HepG2 (cell line): ENCODE measurements around the gene PFDN2. TPM values are rescaled to one million over a fixed set of nuclear protein-coding genes. Genes with fewer than 3 reads are reported as not detected.

Experiments
- ATAC-seq: fragments of 200-7000 bp; cut with Tn5 transposase; 3 replicates; pipeline ENCODE4 v1.9.1; 2020; ENCODE audit warnings: mild to moderate bottlenecking, moderate library complexity
- BruUV-seq: library from RNA; stranded (reverse); fragments of 400-500 nt; replicated peaks from 2 replicates; lab custom pipeline; 2021; lab: Mats Ljungman, UMichigan
- CTCF ChIA-PET: fragments of 300-600 bp; formaldehyde crosslinking; extraction: SDS; loops from one replicate; lab custom pipeline; 2021; ENCODE audit warnings: low total read pairs, inconsistent platforms, low intra/inter-chr PET ratio; lab: Yijun Ruan, JAX
- POLR2A ChIA-PET: fragments of 350-600 bp; sonication (Branson Sonifier 250); formaldehyde crosslinking; loops from one replicate; lab custom pipeline; 2020; ENCODE audit warnings: antibody characterized with exemption, inconsistent platforms; lab: Yijun Ruan, JAX
- DNase-seq: peaks from one replicate; pipeline ENCODE4 v3.0.0-alpha.2; 2015; ENCODE audit warnings: low spot score
- FAIRE-seq: peaks from 3 replicates; lab custom pipeline; 2011; peaks lifted over from hg19 to GRCh38; lab: Jason Lieb, UNC
- H2AFZ ChIP-seq: one replicate; pipeline ENCODE4 v1.6.1; 2011; ENCODE audit warnings: low read length, inconsistent platforms
- H3K27ac ChIP-seq: fragments of 300-600 bp; 3 replicates; pipeline ENCODE4 v1.8.0; 2011; ENCODE audit warnings: mixed run types, mild to moderate bottlenecking, mixed read lengths, low read length, inconsistent platforms; ENCODE audit not compliant: insufficient read depth; ENCODE audit errors: extremely low read length
- H3K27me3 ChIP-seq, 2 experiments: fragments of 200-600 bp in 1 of 2; 2 replicates in 1 of 2; 3 replicates in 1 of 2; pipeline versions ENCODE4 v1.6.0 to v1.8.0; 2011; ENCODE audit warnings: low read length in 2 of 2, mild to moderate bottlenecking in 2 of 2, moderate library complexity in 2 of 2, inconsistent platforms in 1 of 2; ENCODE audit not compliant: insufficient read depth in 2 of 2, control insufficient read depth in 1 of 2
- H3K36me3 ChIP-seq, 2 experiments: fragments of 200-600 bp in 1 of 2; replicated peaks in 1 of 2; 2 replicates in 1 of 2; 3 replicates in 1 of 2; pipeline versions ENCODE4 v1.5.1 to v1.8.0; 2011; ENCODE audit warnings: low read length in 2 of 2, inconsistent platforms in 1 of 2; ENCODE audit not compliant: insufficient read depth in 2 of 2, control insufficient read depth in 1 of 2
- H3K4me1 ChIP-seq: 2 replicates; pipeline ENCODE4 v1.5.1; 2012; ENCODE audit warnings: low read length, inconsistent platforms; ENCODE audit not compliant: insufficient read depth
- H3K4me2 ChIP-seq: 2 replicates; pipeline ENCODE4 v1.6.0; 2011; ENCODE audit warnings: low read depth, low read length, inconsistent platforms
- H3K4me3 ChIP-seq, 3 experiments: fragments of 200-600 bp in 1 of 3; sonication (generic), shearing (Covaris generic) in 1 of 3; replicated peaks in 1 of 3; 2 replicates each; pipeline ENCODE4 v1.5.1; 2011 to 2016; ENCODE audit warnings: low read length in 3 of 3, inconsistent platforms in 2 of 3, low read depth in 2 of 3, mild to moderate bottlenecking in 2 of 3, control low read depth in 1 of 3, mixed read lengths in 1 of 3; ENCODE audit not compliant: insufficient read depth in 1 of 3
- H3K79me2 ChIP-seq: one replicate; pipeline ENCODE4 v1.6.1; 2011; ENCODE audit warnings: low read length, inconsistent platforms; ENCODE audit not compliant: insufficient read depth
- H3K9ac ChIP-seq: 2 replicates; pipeline ENCODE4 v1.6.0; 2011; ENCODE audit warnings: mild to moderate bottlenecking, low read depth, low read length, inconsistent platforms; ENCODE audit not compliant: insufficient read depth
- H3K9me3 ChIP-seq: 2 replicates; pipeline ENCODE4 v1.5.1; 2012; ENCODE audit warnings: mild to moderate bottlenecking, low read length
- H4K20me1 ChIP-seq: 2 replicates; pipeline ENCODE4 v1.6.0; 2011; ENCODE audit warnings: inconsistent platforms, mild to moderate bottlenecking, low read length, moderate library complexity; ENCODE audit not compliant: insufficient read depth
- NCOR1 ChIP-seq: fragments of 200-600 bp; sonication (generic); IDR thresholded peaks from 2 replicates; pipeline ENCODE4 v1.7.0; 2017; ENCODE audit warnings: antibody characterized with exemption, low read length, borderline replicate concordance
- SMYD3 ChIP-seq: sonication (generic); formaldehyde crosslinking; IDR thresholded peaks from 2 replicates; pipeline ENCODE4 v1.8.1; 2023; ENCODE audit warnings: mild to moderate bottlenecking, missing genetic modification reagents
- SOX5 ChIP-seq: IDR thresholded peaks from 2 replicates; pipeline ENCODE4 v1.6.1; 2016; ENCODE audit warnings: borderline replicate concordance
- ZFP36L1 ChIP-seq: sonication (generic); formaldehyde crosslinking; IDR thresholded peaks from 2 replicates; pipeline ENCODE4 v1.8.0; 2022; ENCODE audit warnings: mild to moderate bottlenecking, missing genetic modification reagents, moderate library complexity
- ZMYM2 ChIP-seq: sonication (generic); formaldehyde crosslinking; IDR thresholded peaks from 2 replicates; pipeline ENCODE4 v1.8.0; 2022; ENCODE audit warnings: mild to moderate bottlenecking, missing genetic modification reagents
- ZNF10 ChIP-seq: sonication (generic); formaldehyde crosslinking; IDR thresholded peaks from 2 replicates; pipeline ENCODE4 v1.4.0; 2020; ENCODE audit warnings: mild to moderate bottlenecking, low read depth, missing genetic modification reagents, borderline replicate concordance
- ZNF556 ChIP-seq: sonication (generic); formaldehyde crosslinking; IDR thresholded peaks from 2 replicates; pipeline ENCODE4 v1.4.0; 2020; ENCODE audit warnings: mild to moderate bottlenecking, missing genetic modification reagents, borderline replicate concordance
- ZNF562 ChIP-seq: sonication (generic); formaldehyde crosslinking; IDR thresholded peaks from 2 replicates; pipeline ENCODE4 v1.8.0; 2022; ENCODE audit warnings: missing genetic modification reagents, borderline replicate concordance
- WGBS: methylation state at CpG from one replicate; pipeline ENCODE4 v1.1.6; 2017; ENCODE audit warnings: low lambda C conversion rate; 5-methylcytosine and 5-hydroxymethylcytosine counted together
- in situ Hi-C: cut with HindIII; loops from 2 replicates; pipeline ENCODE4 v1.10.0; 2017; ENCODE audit warnings: low pct_unique_long_range_greater_than_20kb; ENCODE audit not compliant: extremely low pct_ligation_motif_present
- intact Hi-C: fragments of 100-400 bp; cut with micrococcal nuclease; formaldehyde crosslinking; loops from one replicate; pipeline ENCODE4 v1.10.0; 2022; ENCODE audit not compliant: unreplicated experiment
- polyA plus RNA-seq, 8 experiments: library from polyadenylated mRNA; depleted of rRNA in 3 of 8; stranded (reverse) in 7 of 8; unstranded in 1 of 8; fragments of >200 nt; fragmentation: Illumina TruSeq in 4 of 8; extraction: Trizol in 4 of 8; gene quantifications; 2 replicates each; pipeline versions ENCODE4 v1.2.1 to v1.2.3, GENCODE V29; 2011 to 2016; ENCODE audit warnings: low read depth in 4 of 8, missing spikeins in 1 of 8, mixed read lengths in 1 of 8; ENCODE audit not compliant: insufficient read depth in 1 of 8
- total RNA-seq, 5 experiments: library from RNA; depleted of rRNA; stranded (reverse); fragments of >200 nt; fragmentation: Illumina TruSeq; extraction: Trizol; gene quantifications; 2 replicates each; pipeline ENCODE4 v1.2.3, GENCODE V29; 2016; ENCODE audit warnings: low read depth in 1 of 5
- TF ChIP-seq, protein P1 (sequence below): IDR thresholded peaks from 2 replicates; pipeline ENCODE4 v1.6.1; 2016; ENCODE audit warnings: low read depth
- TF ChIP-seq, protein P2 (sequence below): sonication (generic); formaldehyde crosslinking; conservative IDR thresholded peaks from 2 replicates; pipeline ENCODE4 v1.4.0; 2020; ENCODE audit warnings: missing genetic modification reagents
- TF ChIP-seq, protein P3 (sequence below): sonication (generic); formaldehyde crosslinking; IDR thresholded peaks from 2 replicates; pipeline ENCODE4 v1.4.0; 2020; ENCODE audit warnings: missing genetic modification reagents, borderline replicate concordance

Gene PFDN2
- total and polyA plus RNA-seq, 2 of the 13 experiments (the other 11 are each of a cell fraction or from before 2014, with no cell fraction given): 62.6 to 63.6 TPM

DNA sequence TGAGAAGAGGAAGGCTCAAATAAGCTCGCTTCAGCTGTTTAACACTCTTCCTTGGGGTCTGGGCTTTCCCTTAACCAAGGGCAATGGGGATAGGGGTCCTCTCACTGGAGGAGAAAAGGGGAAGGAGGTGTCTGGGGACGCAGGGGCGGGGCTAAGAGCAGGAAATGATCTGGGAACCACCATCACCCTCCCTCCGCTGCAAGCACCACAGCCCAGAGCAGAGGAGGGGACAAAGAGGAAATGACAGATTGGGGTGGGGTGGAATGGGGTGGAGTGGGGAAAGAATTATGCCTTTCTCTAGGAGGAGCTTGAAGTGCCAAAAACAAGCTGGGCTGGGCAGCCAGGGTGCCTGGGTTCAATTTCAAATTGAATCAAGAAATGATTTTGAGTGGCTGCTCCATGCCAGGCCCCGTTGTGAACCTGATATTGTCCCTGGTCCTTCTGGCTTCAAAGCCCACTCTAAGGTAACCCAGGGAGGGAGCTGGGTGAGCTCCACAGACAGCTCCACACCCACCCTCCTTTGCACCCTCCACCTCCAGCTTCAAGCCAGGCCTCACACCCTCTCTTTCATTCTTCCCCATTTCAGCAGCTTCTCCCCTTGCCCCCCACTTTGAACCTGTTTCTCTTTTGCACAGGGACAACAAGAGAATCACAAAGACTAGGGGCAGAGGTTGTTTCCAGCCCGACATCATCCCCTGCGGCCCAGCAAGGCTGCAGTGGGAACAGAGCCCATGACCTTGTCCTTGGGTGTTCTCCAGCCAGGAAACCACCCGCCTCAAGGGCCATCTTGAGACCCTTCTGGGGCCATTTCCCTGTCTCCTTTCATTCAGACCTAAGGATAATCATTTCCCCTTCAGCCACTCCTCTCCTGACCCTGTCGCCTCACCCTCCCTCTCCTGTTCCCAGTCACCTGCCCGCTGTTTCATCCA is 49.3 kb downstream of the PFDN2 start:
- no TSS peak for BruUV-seq
- TF ChIP-seq NCOR1 (no peak), ZNF10 (CRISPR knock-in tag) (no peak), ZNF556 (CRISPR knock-in tag) (no peak)
- H3K4me3 ChIP-seq: no peak overlapping the region
- in situ Hi-C loops (no loop called here), intact Hi-C loops (no loop called here)
- H3K9ac ChIP-seq: no peak overlapping the region
- CTCF ChIA-PET: no interaction called here
- H3K79me2 ChIP-seq: no peaks in the 10 kb centered on the region
- H3K36me3 ChIP-seq: no peaks in the 10 kb centered on the region
- no peaks in the 10 kb centered on the region for H3K9me3 ChIP-seq
- H3K27ac ChIP-seq: no peak overlapping the region
- no peaks in the 10 kb centered on the region for H3K27me3 ChIP-seq
- ATAC-seq: no peak
- H4K20me1 ChIP-seq: no peaks in the 10 kb centered on the region
- H2AFZ ChIP-seq: no peak overlapping the region
- H3K4me1 ChIP-seq: peaks cover 18% of the 10 kb centered on the region
- H3K4me2 ChIP-seq: no peak overlapping the region
- 68% methylated on average over 10 of the region's 10 CpGs for WGBS
- no peak for FAIRE-seq
- POLR2A ChIA-PET: no interaction called here
- no peak for DNase-seq

DNA sequence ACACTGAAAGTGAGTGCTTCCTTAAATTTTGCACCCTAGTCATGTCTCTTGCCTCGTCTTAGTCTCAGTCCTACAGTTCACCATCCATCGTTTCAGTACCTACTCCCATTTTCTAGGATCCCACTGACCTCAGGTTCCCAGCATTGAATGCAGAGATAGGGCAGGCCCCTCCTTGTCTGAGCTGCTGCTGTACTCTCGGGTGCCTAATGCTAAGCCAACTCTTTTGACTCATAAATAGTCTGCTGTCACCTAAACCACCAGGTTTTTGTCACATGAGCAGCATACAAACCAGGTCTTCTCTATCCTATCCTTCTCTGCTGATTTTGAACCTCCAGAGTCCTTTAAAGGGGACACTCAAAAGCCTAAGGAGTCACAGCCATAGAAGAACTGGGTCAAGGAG is 51.1 kb downstream of the PFDN2 start:
- DNase-seq: no peak
- no peaks in the 10 kb centered on the region for H3K36me3 ChIP-seq
- H3K4me2 ChIP-seq: no peak overlapping the region
- H3K9me3 ChIP-seq: no peaks in the 10 kb centered on the region
- in situ Hi-C loops: no loop called here
- WGBS: 45% methylated on average over 3 of the region's 3 CpGs
- intact Hi-C loops: no loop called here
- ATAC-seq: no peak
- ChIA-PET CTCF (no interaction called here), POLR2A (no interaction called here)
- H2AFZ ChIP-seq: no peak overlapping the region
- no peak overlapping the region for H3K9ac ChIP-seq
- no peak overlapping the region for H3K4me3 ChIP-seq
- no peaks in the 10 kb centered on the region for H3K79me2 ChIP-seq
- no peaks in the 10 kb centered on the region for H3K27me3 ChIP-seq
- BruUV-seq: no TSS peak
- H4K20me1 ChIP-seq: no peaks in the 10 kb centered on the region
- H3K4me1 ChIP-seq: no peaks in the 10 kb centered on the region
- H3K27ac ChIP-seq: no peak overlapping the region
- no peak for FAIRE-seq
- no peak for TF ChIP-seq ZFP36L1
- TF ChIP-seq, protein P1, sequence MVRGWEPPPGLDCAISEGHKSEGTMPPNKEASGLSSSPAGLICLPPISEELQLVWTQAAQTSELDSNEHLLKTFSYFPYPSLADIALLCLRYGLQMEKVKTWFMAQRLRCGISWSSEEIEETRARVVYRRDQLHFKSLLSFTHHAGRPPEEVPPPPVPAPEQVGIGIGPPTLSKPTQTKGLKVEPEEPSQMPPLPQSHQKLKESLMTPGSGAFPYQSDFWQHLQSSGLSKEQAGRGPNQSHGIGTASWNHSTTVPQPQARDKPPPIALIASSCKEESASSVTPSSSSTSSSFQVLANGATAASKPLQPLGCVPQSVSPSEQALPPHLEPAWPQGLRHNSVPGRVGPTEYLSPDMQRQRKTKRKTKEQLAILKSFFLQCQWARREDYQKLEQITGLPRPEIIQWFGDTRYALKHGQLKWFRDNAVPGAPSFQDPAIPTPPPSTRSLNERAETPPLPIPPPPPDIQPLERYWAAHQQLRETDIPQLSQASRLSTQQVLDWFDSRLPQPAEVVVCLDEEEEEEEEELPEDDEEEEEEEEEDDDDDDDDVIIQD (CRISPR knock-in tag): no peak
- no peak for TF ChIP-seq SMYD3 (CRISPR knock-in tag)
- TF ChIP-seq, protein P2, sequence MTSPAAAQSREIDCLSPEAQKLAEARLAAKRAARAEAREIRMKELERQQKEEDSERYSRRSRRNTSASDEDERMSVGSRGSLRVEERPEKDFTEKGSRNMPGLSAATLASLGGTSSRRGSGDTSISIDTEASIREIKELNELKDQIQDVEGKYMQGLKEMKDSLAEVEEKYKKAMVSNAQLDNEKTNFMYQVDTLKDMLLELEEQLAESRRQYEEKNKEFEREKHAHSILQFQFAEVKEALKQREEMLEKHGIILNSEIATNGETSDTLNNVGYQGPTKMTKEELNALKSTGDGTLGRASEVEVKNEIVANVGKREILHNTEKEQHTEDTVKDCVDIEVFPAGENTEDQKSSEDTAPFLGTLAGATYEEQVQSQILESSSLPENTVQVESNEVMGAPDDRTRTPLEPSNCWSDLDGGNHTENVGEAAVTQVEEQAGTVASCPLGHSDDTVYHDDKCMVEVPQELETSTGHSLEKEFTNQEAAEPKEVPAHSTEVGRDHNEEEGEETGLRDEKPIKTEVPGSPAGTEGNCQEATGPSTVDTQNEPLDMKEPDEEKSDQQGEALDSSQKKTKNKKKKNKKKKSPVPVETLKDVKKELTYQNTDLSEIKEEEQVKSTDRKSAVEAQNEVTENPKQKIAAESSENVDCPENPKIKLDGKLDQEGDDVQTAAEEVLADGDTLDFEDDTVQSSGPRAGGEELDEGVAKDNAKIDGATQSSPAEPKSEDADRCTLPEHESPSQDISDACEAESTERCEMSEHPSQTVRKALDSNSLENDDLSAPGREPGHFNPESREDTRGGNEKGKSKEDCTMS (CRISPR knock-in tag): no peak
- TF ChIP-seq, protein P3, sequence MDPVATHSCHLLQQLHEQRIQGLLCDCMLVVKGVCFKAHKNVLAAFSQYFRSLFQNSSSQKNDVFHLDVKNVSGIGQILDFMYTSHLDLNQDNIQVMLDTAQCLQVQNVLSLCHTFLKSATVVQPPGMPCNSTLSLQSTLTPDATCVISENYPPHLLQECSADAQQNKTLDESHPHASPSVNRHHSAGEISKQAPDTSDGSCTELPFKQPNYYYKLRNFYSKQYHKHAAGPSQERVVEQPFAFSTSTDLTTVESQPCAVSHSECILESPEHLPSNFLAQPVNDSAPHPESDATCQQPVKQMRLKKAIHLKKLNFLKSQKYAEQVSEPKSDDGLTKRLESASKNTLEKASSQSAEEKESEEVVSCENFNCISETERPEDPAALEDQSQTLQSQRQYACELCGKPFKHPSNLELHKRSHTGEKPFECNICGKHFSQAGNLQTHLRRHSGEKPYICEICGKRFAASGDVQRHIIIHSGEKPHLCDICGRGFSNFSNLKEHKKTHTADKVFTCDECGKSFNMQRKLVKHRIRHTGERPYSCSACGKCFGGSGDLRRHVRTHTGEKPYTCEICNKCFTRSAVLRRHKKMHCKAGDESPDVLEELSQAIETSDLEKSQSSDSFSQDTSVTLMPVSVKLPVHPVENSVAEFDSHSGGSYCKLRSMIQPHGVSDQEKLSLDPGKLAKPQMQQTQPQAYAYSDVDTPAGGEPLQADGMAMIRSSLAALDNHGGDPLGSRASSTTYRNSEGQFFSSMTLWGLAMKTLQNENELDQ (CRISPR knock-in tag): no peak
- TF ChIP-seq ZNF562: no peak
- no peak for TF ChIP-seq SOX5 (CRISPR knock-in tag)
- TF ChIP-seq ZMYM2 (CRISPR knock-in tag): no peak
